ENCODE measurements around the gene UFM1.

UFM1 gene

DNA sequence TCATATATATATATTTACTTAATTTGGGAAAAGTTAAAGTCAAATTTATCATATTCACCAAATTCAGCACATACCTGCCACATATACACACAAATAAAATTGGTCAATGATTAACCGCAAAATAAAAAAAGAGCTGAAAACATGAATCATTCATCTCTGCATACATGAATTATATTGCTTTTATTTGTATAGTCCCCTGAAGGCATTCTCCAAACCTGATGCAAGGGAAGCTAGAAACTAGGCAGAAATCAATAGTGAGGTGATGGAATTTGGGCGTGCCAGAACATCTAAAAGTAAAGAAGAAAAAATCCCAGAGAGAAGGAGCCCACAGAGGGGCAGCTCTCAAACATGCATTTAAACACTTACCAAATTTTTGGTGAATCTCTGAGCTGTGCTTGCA, 60.1 kb downstream of the UFM1 start:
- Histone ChIP-seq H3K9ac (ENCODE audit: low read length in 5 of 5) (no peak overlapping the region), H3K4me1 (ENCODE audit: control insufficient read depth in 5 of 5, insufficient read depth in 5 of 5, low read length in 5 of 5) (peaks cover 0 to 1% (median 0%) of the 10 kb centered on the region in 5 donors), H3K27ac (ENCODE audit: low read depth, low read length) (no peak overlapping the region)

DNA sequence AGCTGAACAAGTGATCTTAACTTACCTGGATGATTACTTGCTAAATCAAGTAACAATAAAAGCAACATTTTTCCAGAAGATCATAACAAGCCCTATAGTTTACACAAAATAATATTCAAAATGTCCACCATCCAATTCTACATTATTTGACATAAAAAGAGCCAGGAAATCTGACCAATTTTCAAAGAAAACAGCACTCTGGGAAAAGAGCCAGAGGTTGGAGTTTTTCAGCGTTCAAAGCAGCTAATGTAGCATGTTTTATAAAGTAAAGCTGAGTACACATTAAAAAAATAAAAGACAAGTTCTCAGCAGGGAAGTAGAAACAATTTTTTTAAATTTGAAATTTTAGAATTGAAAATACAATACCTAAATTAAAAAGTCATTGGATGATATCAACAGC, 62.6 kb downstream of the UFM1 start:
- no peaks in the 10 kb centered on the region for H3K9me3 ChIP-seq (ENCODE audit: control insufficient read depth in 5 of 5, low read length in 5 of 5)
- H3K27ac ChIP-seq (ENCODE audit: low read depth, low read length): no peak overlapping the region
- H3K36me3 ChIP-seq (ENCODE audit: control insufficient read depth in 5 of 5, insufficient read depth in 5 of 5, low read length in 5 of 5): no peaks in the 10 kb centered on the region
- H3K4me1 ChIP-seq (ENCODE audit: control insufficient read depth in 5 of 5, insufficient read depth in 5 of 5, low read length in 5 of 5): peaks cover 0 to 1% (median 0%) of the 10 kb centered on the region in 5 donors
- H3K9ac ChIP-seq (ENCODE audit: low read length in 5 of 5): no peak overlapping the region
- H3K27me3 ChIP-seq (ENCODE audit: control insufficient read depth in 5 of 5, insufficient read depth in 4 of 5, low read length in 5 of 5): no peaks in the 10 kb centered on the region
- H3K4me3 ChIP-seq (ENCODE audit: low read depth in 1 of 5, low read length in 5 of 5): no peak overlapping the region

More for the DNA sequence above, 60.1 kb downstream of the UFM1 start:
- Histone ChIP-seq H3K36me3 (ENCODE audit: control insufficient read depth in 5 of 5, insufficient read depth in 5 of 5, low read length in 5 of 5) (no peaks in the 10 kb centered on the region), H3K9me3 (ENCODE audit: control insufficient read depth in 5 of 5, low read length in 5 of 5) (no peaks in the 10 kb centered on the region), H3K27me3 (ENCODE audit: control insufficient read depth in 5 of 5, insufficient read depth in 4 of 5, low read length in 5 of 5) (no peaks in the 10 kb centered on the region), H3K4me3 (ENCODE audit: low read depth in 1 of 5, low read length in 5 of 5) (no peak overlapping the region)
